ENCODE results near the gene PDGFRA. TPM values are rescaled to one million over a fixed set of nuclear protein-coding genes. Genes with fewer than 3 reads are reported as not detected.

Gene PDGFRA
- total RNA-seq, 1 experiment from 2014 or later = 0.25 TPM

- BruUV-seq (replicated peaks) = no TSS peak
- CTCF ChIA-PET = interaction anchor here (0.5 to 6.0 kb wide), 5 partner anchors 15 to 310 kb away, joined by 3 to 64 read pairs (median 13); no protein-coding TSS in a partner anchor
- no peak overlapping the region for H3K4me3 ChIP-seq (replicated peaks in 1 of 2; ENCODE audit: low read depth in 1 of 2, low read length in 2 of 2)
Observed at GRCh38 chr4:54218736-54219135, 10.4 kb upstream of the PDGFRA start.

More at GRCh38 chr4:54218736-54219135, 10.4 kb upstream of the PDGFRA start:
- intact Hi-C loops (cut with micrococcal nuclease) = loop anchor here (1.0 kb wide), 1 partner anchor 310 kb away; no protein-coding TSS in a partner anchor
- Histone ChIP-seq H3K4me1 (ENCODE audit: control insufficient read depth in 1 of 2, insufficient read depth in 2 of 2, low read length in 2 of 2) (peaks cover 0 to 12% of the 10 kb centered on the region in 2 experiments; a peak in 2 of 4 replicates), H3K79me2 (ENCODE audit: insufficient read depth, low read length) (no peaks in the 10 kb centered on the region), H3K27ac (ENCODE audit: low read depth, low read length) (no peak overlapping the region), H3K9ac (ENCODE audit: low read length) (no peak overlapping the region), H3K27me3 (ENCODE audit: insufficient read depth, low read length) (no peaks in the 10 kb centered on the region), H3K36me3 (ENCODE audit: control insufficient read depth in 1 of 2, insufficient read depth in 2 of 2, low read length in 2 of 2) (no peaks in the 10 kb centered on the region), H4K20me1 (ENCODE audit: insufficient read depth) (no peaks in the 10 kb centered on the region), H2AFZ (ENCODE audit: low read depth, low read length, poor library complexity, severe bottlenecking) (no peak overlapping the region), H3K4me2 (ENCODE audit: low read length) (no peak overlapping the region), H3K9me3 (ENCODE audit: control insufficient read depth in 1 of 2, insufficient read depth in 1 of 2, low read depth in 1 of 2, low read length in 2 of 2) (no peaks in the 10 kb centered on the region), H3K9me2 (ENCODE audit: insufficient read depth) (no peaks in the 10 kb centered on the region)
- DNase-seq (ENCODE audit: low read depth, low spot score) (no peak), ATAC-seq (no peak)
- RAD21 ChIA-PET (ENCODE audit: low non-redundant PET in 1 of 2, low total read pairs in 2 of 2, uncharacterized antibody in 2 of 2, unreplicated experiment in 2 of 2) = interaction anchor here in 1 of 2 experiments (1.7 kb wide), 1 partner anchor 289 kb away, joined by 6 read pairs; no protein-coding TSS in a partner anchor
- POLR2A ChIA-PET = interaction anchor here (2.0 kb wide), 1 partner anchor 289 kb away, joined by 6 read pairs; no protein-coding TSS in a partner anchor
- TF ChIP-seq ZNF274 (IDR thresholded peaks at IDR 0.05; ENCODE audit: low read depth, low read length) = no peak
- no peak for TF ChIP-seq REST (IDR thresholded peaks at IDR 0.05; ENCODE audit: low read depth)
- no peak for TF ChIP-seq POLR2AphosphoS5 (IDR thresholded peaks at IDR 0.05; ENCODE audit: low read depth, low read length)
- no peak for TF ChIP-seq CTCF (IDR thresholded peaks at IDR 0.05 in 2 of 3, conservative IDR thresholded peaks at IDR 0.05 in 1 of 3; ENCODE audit: borderline replicate concordance in 1 of 3, insufficient read depth in 1 of 3, low read depth in 2 of 3, low read length in 2 of 3)
- TF ChIP-seq ZBTB33 (IDR thresholded peaks at IDR 0.05; ENCODE audit: extremely low read depth, insufficient replicate concordance, low read length) = no peak
- no peak for TF ChIP-seq CEBPB (IDR thresholded peaks at IDR 0.05; ENCODE audit: low read depth)
- TF ChIP-seq YY1 (IDR thresholded peaks at IDR 0.05; ENCODE audit: extremely low read depth, insufficient replicate concordance, low read depth, low read length) = no peak
